Breast epithelium (tissue), 3 donors: ENCODE data around the gene PLA2G4C.

ENCODE experiments used
- POLR2AphosphoS5 ChIP-seq, 3 donors: sonication (generic); formaldehyde crosslinking; IDR thresholded peaks; one replicate each; pipeline ENCODE4 v1.6.1; 2017; ENCODE audit warnings: antibody characterized with exemption in 3 of 3
- TF ChIP-seq, protein P1 (sequence below), 3 donors: fragments of 450-650 bp; IDR thresholded peaks; one replicate each; pipeline ENCODE4 v1.5.1; 2016 to 2017; ENCODE audit warnings: antibody characterized with exemption in 3 of 3, mild to moderate bottlenecking in 3 of 3, moderate library complexity in 3 of 3

- TF ChIP-seq, protein P1, sequence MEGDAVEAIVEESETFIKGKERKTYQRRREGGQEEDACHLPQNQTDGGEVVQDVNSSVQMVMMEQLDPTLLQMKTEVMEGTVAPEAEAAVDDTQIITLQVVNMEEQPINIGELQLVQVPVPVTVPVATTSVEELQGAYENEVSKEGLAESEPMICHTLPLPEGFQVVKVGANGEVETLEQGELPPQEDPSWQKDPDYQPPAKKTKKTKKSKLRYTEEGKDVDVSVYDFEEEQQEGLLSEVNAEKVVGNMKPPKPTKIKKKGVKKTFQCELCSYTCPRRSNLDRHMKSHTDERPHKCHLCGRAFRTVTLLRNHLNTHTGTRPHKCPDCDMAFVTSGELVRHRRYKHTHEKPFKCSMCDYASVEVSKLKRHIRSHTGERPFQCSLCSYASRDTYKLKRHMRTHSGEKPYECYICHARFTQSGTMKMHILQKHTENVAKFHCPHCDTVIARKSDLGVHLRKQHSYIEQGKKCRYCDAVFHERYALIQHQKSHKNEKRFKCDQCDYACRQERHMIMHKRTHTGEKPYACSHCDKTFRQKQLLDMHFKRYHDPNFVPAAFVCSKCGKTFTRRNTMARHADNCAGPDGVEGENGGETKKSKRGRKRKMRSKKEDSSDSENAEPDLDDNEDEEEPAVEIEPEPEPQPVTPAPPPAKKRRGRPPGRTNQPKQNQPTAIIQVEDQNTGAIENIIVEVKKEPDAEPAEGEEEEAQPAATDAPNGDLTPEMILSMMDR (IDR thresholded peaks at IDR 0.05) = no peak
- TF ChIP-seq POLR2AphosphoS5 (IDR thresholded peaks at IDR 0.05) = no peak
These were observed 50.2 kb downstream of the PLA2G4C start for GRCh38 chr19:48060381-48060780.
